Measurements from ENCODE around the gene PRSS56.

Gene PRSS56

DNA sequence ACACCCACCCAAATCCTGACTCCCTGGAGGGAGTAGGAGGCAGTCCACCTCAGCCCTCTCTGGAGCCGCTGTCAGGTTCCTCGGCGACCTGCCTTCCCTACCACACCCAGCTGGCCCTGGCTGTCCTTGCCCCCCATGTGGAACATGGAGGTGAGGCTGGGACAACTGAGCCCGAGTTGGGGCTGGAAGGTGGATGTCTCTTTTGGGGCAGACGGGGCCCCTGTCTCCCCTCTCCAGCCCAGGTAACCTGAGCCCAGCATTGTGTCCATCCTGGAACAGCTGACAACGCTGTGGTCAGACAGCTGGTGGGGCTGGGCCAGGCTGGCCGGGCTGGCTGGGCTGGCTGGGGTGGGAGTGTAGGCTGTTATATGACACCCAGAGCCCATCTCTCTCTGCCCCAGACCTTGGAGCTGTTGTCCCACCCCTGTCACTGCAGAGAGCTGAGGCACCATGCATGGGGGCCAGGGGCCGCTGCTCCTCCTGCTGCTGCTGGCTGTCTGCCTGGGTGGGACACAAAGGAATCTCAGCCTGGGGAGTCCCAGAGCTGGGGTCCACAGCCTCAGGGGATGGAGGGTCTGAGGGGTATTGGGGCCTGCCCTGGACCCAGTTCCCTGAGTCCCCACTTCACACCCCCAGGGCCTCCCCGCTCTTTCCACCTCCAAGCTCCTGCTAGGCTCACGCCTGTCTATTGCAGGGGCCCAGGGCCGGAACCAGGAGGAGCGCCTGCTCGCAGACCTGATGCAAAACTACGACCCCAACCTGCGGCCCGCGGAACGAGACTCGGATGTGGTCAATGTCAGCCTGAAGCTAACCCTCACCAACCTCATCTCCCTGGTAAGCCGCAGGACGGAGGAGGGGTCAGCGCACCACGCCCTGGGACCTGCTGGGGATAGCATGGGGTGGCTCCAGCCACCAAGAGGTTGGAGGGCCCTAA lies 19.4 kb downstream of the PRSS56 start, which contains the start of gene CHRNG:
Gene CHRNG (plus strand): TSS at position 395 of the 934 bp plus-strand sequence. CDS start 56 bp downstream, at position 451.
- H3K4me3 ChIP-seq (ENCODE audit: low read depth, low read length) = no peak within 1 kb of the TSS
- TF ChIP-seq, protein P1, sequence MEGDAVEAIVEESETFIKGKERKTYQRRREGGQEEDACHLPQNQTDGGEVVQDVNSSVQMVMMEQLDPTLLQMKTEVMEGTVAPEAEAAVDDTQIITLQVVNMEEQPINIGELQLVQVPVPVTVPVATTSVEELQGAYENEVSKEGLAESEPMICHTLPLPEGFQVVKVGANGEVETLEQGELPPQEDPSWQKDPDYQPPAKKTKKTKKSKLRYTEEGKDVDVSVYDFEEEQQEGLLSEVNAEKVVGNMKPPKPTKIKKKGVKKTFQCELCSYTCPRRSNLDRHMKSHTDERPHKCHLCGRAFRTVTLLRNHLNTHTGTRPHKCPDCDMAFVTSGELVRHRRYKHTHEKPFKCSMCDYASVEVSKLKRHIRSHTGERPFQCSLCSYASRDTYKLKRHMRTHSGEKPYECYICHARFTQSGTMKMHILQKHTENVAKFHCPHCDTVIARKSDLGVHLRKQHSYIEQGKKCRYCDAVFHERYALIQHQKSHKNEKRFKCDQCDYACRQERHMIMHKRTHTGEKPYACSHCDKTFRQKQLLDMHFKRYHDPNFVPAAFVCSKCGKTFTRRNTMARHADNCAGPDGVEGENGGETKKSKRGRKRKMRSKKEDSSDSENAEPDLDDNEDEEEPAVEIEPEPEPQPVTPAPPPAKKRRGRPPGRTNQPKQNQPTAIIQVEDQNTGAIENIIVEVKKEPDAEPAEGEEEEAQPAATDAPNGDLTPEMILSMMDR (IDR thresholded peaks at IDR 0.05; ENCODE audit: insufficient read depth, low read depth, low read length, missing control alignments) = no peak
- DNase-seq (ENCODE audit: low read depth) = no peak

DNA sequence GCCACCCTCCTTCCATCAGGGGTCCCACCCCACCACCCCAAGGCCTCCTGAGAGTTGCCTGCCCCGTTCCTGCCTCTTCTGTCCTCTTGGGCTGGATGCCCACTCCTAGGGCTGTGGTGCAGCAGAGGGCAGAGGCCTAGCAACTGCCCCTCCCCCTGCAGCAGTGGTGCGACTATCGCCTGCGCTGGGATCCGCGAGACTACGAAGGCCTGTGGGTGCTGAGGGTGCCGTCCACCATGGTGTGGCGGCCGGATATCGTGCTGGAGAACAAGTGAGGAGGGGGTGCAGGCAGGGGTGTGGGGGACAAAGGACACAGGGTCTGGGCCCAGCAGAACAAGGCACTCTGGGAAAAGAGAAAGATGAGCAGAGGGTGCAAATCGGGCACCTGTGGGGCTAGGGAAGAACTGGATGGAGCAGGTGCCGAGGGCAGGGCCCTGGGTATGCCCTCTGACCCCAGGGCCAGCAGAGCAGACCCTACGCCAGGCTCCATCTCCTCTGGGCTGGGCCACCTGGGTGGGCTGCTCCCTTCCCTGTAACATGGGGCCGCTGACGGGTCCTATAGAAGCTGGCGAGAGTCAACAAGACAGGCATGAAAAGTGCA lies 20.4 kb downstream of the PRSS56 start:
- TF ChIP-seq, protein P1 (IDR thresholded peaks at IDR 0.05; ENCODE audit: insufficient read depth, low read depth, low read length, missing control alignments) = no peak
- H3K4me3 ChIP-seq (ENCODE audit: low read depth, low read length) = no peak overlapping the region
- DNase-seq (ENCODE audit: low read depth) = no peak

DNA sequence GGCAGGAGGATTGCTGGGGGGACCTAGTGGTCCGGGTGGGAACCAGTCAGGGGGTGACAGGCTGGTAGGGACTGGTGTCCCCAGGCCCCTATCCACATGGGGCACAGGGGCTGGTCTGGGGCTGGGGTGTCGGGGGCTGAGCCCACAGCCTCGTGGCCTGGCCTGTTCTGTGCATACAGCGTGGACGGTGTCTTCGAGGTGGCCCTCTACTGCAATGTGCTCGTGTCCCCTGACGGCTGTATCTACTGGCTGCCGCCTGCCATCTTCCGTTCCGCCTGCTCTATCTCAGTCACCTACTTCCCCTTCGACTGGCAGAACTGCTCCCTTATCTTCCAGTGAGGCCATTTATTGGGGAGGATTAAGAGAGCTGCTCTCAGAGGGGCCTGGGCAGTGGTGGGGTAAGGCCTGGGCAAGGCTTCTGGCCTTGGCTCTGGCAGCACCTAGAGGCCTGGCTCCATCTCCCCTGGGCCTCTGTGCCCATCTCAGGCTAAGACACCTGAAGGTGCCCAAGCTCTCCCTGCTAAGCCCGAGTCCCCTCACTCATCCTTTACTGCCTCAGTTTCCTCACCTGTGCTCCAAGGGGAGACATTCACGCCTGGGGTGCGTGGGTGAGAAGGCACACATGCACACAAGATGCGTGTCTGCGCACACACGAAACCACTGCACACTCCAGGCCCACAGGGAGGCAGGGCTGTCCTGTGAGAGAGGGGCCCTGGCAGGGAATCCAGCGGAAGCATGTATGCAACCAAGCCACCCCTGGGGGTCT lies 21.2 kb downstream of the PRSS56 start:
- no peak for DNase-seq (ENCODE audit: low read depth)
- H3K4me3 ChIP-seq (ENCODE audit: low read depth, low read length) = no peak overlapping the region
- TF ChIP-seq, protein P1 (IDR thresholded peaks at IDR 0.05; ENCODE audit: insufficient read depth, low read depth, low read length, missing control alignments) = no peak

DNA sequence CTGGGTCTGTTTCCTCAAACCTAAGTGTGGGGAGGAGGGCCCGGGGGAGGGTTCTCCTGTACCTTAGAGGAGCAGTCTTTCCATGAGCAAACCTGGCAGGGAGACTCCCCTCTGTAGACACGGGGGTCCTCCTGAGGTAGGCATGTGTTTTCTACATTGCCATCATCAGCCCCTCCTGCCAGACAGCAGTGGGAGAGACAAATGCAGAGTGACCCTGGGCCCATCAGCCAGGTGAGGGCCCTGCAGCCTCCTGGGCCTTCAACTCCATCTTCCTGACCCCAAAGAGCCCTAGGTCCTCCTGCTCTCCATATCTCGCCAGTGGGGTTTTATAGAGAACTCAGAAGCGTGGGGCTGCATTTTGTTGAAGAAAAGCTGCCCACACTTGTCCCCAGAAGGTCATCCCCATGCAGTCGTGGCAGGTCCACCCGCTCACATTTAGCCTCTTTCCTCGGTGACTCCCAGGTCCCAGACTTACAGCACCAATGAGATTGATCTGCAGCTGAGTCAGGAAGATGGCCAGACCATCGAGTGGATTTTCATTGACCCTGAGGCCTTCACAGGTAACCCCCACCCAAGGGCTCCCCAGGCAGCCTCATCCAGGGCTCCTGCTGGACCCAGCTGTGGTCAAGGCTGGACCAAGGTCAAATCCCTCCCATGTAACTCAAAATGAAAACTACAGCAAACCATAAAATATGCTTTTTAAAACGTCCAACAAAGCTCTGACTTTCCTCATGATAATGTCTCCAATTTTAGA lies 21.9 kb downstream of the PRSS56 start:
- TF ChIP-seq, protein P1 (IDR thresholded peaks at IDR 0.05; ENCODE audit: insufficient read depth, low read depth, low read length, missing control alignments) = no peak
- H3K4me3 ChIP-seq (ENCODE audit: low read depth, low read length) = no peak overlapping the region
- no peak for DNase-seq (ENCODE audit: low read depth)

DNA sequence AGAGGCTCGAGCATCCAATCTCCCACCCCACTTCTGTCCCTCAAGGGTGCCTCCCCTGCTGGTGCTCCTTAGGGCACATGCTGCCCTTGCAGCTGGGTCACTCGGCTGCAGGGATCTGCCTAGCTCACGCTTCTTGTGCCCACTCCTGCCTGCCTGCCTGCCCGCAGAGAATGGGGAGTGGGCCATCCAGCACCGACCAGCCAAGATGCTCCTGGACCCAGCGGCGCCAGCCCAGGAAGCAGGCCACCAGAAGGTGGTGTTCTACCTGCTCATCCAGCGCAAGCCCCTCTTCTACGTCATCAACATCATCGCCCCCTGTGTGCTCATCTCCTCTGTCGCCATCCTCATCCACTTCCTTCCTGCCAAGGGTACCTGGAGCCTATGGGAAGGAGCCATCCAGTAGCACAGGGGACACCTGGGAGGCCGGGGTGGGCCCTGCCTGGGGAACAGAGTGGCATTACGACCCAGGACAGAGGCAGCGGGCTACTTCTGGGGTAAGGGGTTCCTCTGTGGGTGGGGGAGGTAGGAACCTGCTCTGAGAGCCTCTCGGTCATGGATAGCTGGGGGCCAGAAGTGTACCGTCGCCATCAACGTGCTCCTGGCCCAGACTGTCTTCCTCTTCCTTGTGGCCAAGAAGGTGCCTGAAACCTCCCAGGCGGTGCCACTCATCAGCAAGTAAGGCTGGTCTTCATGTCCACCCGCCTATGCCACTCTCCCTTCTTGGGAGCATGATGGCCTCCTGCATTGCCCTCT lies 22.7 kb downstream of the PRSS56 start:
- TF ChIP-seq, protein P1 (IDR thresholded peaks at IDR 0.05; ENCODE audit: insufficient read depth, low read depth, low read length, missing control alignments) = no peak
- no peak overlapping the region for H3K4me3 ChIP-seq (ENCODE audit: low read depth, low read length)
- DNase-seq (ENCODE audit: low read depth) = no peak
